Keratinocyte (primary cell): ENCODE measurements around the gene PCDHGC4.

Experiments used
- EZH2 ChIP-seq: IDR thresholded peaks from one replicate; pipeline ENCODE4 v1.6.1; 2012; ENCODE audit warnings: inconsistent platforms, mild to moderate bottlenecking, low read length, moderate library complexity
- TF ChIP-seq, protein P1 (sequence below), 3 experiments: IDR thresholded peaks in 1 of 3; conservative IDR thresholded peaks in 1 of 3; optimal IDR thresholded peaks in 1 of 3; 2 replicates in 2 of 3; 3 replicates in 1 of 3; pipeline versions ENCODE3 to v1.5.1; 2011; ENCODE audit warnings: low read length in 3 of 3, mild to moderate bottlenecking in 3 of 3, moderate library complexity in 2 of 3, control low read depth in 1 of 3, inconsistent platforms in 1 of 3; ENCODE audit not compliant: insufficient read depth in 2 of 3; ENCODE audit errors: extremely low read depth in 1 of 3

DNA sequence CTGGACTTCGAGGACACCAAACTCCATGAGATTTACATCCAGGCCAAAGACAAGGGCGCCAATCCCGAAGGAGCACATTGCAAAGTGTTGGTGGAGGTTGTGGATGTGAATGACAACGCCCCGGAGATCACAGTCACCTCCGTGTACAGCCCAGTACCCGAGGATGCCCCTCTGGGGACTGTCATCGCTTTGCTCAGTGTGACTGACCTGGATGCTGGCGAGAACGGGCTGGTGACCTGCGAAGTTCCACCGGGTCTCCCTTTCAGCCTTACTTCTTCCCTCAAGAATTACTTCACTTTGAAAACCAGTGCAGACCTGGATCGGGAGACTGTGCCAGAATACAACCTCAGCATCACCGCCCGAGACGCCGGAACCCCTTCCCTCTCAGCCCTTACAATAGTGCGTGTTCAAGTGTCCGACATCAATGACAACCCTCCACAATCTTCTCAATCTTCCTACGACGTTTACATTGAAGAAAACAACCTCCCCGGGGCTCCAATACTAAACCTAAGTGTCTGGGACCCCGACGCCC lies 7.7 kb upstream of the PCDHGC4 start:
- TF ChIP-seq, protein P1, sequence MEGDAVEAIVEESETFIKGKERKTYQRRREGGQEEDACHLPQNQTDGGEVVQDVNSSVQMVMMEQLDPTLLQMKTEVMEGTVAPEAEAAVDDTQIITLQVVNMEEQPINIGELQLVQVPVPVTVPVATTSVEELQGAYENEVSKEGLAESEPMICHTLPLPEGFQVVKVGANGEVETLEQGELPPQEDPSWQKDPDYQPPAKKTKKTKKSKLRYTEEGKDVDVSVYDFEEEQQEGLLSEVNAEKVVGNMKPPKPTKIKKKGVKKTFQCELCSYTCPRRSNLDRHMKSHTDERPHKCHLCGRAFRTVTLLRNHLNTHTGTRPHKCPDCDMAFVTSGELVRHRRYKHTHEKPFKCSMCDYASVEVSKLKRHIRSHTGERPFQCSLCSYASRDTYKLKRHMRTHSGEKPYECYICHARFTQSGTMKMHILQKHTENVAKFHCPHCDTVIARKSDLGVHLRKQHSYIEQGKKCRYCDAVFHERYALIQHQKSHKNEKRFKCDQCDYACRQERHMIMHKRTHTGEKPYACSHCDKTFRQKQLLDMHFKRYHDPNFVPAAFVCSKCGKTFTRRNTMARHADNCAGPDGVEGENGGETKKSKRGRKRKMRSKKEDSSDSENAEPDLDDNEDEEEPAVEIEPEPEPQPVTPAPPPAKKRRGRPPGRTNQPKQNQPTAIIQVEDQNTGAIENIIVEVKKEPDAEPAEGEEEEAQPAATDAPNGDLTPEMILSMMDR (optimal IDR thresholded peaks at IDR 0.05 in 1 of 3, IDR thresholded peaks at IDR 0.05 in 1 of 3, conservative IDR thresholded peaks at IDR 0.05 in 1 of 3; ENCODE audit: extremely low read depth in 1 of 3, insufficient read depth in 2 of 3, low read length in 3 of 3): no peak
- no peak for TF ChIP-seq EZH2
